Measurements from ENCODE around the gene SOX5.
"Not testable (repeated sequence)": the region's sequence is repeated elsewhere in the genome, so short reads cannot be mapped to it uniquely, and the experiment has no call there.

SOX5 gene

GRCh38 chr12:23831739-23832138 is 117.7 kb downstream of the SOX5 start:
- no peak for DNase-seq (ENCODE audit: low read depth)

DNA sequence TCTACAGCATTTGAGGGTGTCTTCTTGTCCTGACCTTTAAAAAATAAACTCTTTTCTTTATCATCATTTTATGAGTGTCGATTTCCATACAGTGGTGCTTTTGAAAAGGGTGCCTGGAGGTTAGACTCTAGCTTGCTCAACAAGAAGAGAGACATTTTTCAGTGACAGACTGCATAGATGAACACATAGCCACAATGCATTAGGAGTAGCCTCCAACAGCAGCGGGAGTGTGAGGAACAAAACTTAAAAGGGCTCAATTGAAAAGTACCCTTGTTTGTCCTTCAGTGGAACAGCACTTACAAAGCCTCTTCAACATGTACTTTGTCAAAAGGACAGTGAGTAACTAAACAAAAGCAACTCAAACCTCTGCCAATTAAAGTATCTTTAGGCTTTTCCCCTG is 119.3 kb downstream of the SOX5 start:
- no peak for DNase-seq (ENCODE audit: low read depth)

DNA sequence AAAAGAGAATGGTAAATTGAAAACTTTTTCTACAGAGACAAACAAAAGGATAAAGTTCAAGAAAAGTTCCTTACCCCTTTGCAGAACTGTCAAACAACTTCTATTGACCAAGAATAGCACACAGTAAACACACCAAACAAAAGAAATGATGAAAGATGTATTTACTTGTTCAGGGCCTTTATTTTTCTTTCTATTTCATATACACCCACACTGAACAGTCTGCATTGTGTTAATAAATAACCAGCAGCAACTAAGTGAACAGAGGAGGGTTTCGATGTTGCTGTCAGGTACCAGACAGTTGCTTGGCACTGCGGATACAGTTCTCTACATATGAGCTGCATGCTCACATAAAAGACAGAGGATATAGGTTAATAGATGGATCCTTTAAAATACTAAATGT is 122.1 kb downstream of the SOX5 start:
- no peak for DNase-seq (ENCODE audit: low read depth)

- not testable (repeated sequence) for DNase-seq (ENCODE audit: low read depth)
These were observed 124.3 kb downstream of the SOX5 start for GRCh38 chr12:23825124-23825523.

- DNase-seq (ENCODE audit: low read depth) = no peak
These were observed 125.1 kb downstream of the SOX5 start for GRCh38 chr12:23824358-23824757.

- not testable (repeated sequence) for DNase-seq (ENCODE audit: low read depth)
These were observed 126.6 kb downstream of the SOX5 start for GRCh38 chr12:23822883-23823282.

- no peak for DNase-seq (ENCODE audit: low read depth)
These were observed 132.1 kb downstream of the SOX5 start for GRCh38 chr12:23817345-23817744.

DNA sequence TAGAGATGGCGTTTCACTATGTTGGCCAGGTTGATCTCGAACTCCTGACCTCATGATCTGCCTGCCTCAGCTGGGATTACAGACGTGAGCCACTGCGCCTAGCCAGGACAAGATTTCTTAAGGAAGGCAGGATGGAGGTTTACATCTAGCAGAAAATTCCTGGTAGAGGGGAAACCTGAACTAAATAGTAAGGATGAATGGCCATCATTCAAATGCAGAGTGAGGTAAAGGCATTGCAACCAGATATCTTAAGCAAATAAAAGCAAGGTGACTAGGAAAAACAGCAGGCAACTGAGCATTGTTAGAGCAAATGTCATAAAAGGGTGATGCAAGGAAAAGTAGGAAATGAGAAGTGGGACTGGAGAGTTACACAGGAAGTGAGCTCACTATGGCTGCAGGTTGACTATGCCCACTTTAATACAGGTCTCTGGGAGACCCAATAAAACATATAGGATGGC is 133.0 kb downstream of the SOX5 start:
- DNase-seq (ENCODE audit: low read depth) = no peak

GRCh38 chr12:23815810-23816209 is 133.7 kb downstream of the SOX5 start:
- no peak for DNase-seq (ENCODE audit: low read depth)

DNA sequence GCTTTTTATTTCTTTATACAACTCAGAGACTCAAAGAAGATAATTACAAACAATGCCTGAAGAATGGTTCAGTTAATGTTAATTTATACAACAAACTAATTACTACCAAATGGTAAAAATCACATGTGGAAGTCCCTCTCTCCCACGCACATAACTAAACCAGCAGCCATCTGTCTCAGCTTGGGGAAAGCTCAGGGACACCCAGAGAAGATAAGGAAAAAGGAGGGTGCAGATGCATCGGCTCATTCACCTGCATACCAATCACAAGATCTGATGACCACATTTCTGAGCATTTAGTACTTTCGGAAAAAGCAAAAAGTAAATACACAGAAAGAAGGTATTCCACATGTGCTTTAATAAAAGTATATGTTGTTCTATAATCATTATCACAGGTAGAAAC is 136.3 kb downstream of the SOX5 start:
- DNase-seq (ENCODE audit: low read depth) = no peak

GRCh38 chr12:23810329-23810902 is 139.1 kb downstream of the SOX5 start:
- no peak for DNase-seq (ENCODE audit: low read depth)

- no peak for DNase-seq (ENCODE audit: low read depth)
These were observed 145.9 kb downstream of the SOX5 start for GRCh38 chr12:23803540-23803939.

GRCh38 chr12:23795494-23795893 is 154.0 kb downstream of the SOX5 start:
- DNase-seq (ENCODE audit: low read depth) = no peak

DNA sequence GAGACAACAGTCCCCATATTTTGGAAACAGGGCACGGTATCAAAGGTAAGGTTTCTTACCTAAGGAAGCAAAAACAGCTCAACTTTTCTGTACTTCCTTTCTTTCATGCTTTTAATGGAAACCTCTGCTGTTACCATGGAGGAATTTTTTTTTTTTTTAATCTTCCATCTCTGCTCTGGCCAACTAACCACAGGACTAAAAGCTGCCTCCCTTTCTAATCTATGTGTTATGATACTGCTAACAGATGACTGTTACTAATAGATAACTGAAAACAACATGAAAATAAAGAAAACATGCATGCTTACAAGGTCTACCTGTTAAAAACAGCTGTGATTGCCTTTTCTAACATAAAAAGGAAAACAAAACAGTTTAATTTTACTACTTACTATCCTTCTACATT is 168.4 kb downstream of the SOX5 start:
- no peak for DNase-seq (ENCODE audit: low read depth)

- DNase-seq (ENCODE audit: low read depth) = no peak
These were observed 174.3 kb downstream of the SOX5 start for GRCh38 chr12:23775208-23775607.

DNA sequence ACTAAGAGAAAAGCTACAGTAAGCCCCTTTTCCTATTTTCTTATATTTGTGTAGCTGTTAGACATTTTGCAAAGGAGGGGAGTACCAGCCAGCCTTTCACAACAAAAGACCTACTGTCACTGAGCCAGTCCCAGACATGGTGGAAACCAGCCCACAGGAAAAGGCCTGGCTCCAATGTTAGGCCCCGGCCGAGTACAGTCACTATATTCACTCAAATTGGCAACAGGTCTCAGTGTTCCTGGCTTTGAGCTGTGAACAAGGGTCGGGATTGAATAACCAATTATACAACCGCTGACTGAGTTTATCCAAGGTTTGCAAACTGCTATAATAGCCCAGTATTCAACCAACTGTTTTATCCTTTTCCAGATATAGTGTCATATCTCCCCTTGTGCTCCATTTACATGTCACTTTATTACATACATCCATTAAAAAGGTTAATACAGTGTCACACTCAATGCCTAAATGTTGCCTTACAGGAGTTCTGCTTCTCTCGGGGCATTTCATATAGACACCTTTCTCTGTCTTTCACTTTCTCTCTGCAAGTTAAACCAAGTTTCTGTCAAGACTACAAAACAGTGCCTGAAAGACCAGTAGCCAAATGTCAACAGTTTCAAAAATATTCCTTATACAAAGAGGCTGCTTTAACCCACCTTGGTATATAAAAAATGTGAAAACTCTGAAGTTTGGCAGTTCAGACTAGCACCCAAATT is 178.1 kb downstream of the SOX5 start:
- no peak for DNase-seq (ENCODE audit: low read depth)

- DNase-seq (ENCODE audit: low read depth) = no peak
These were observed 179.1 kb downstream of the SOX5 start for GRCh38 chr12:23770202-23770938.

DNA sequence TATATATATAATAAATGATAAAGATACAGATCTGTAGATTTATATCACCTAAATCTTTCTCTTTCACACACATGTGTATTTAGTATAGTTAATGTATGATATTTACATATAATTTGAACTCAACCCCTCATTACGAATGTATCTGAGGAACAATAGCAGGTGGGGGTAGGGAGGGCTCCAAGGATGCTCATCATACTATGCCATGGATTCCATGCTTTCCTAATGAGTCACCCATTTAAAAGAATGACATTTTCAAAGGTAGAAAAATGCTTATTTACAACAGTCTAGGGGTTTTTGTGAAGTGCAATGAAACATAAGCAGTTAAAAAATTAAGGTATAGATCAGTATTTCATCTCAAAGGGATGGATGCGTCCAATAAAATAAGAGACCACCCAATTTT is 181.6 kb downstream of the SOX5 start:
- DNase-seq (ENCODE audit: low read depth) = no peak

- no peak for DNase-seq (ENCODE audit: low read depth)
These were observed 185.7 kb downstream of the SOX5 start for GRCh38 chr12:23763724-23764123.

DNA sequence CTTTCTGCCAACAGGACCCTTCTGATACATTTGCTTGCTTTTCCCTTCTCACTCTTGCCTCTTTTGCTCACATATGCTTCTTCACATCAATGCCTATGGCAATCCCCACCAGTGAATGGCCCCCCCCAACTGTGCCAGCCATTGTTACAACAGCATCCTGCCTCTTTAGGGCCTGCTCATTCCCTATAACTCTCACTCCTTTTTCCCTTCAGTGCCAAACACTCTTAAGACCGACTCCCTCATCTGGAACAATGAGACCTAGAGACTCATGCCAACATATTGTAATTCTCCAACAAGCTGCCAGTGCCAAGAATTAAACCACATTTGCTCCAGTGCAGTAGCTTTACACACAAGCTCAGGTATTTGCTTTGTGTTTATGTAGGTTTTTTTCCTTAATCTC is 189.0 kb downstream of the SOX5 start:
- no peak for DNase-seq (ENCODE audit: low read depth)

DNA sequence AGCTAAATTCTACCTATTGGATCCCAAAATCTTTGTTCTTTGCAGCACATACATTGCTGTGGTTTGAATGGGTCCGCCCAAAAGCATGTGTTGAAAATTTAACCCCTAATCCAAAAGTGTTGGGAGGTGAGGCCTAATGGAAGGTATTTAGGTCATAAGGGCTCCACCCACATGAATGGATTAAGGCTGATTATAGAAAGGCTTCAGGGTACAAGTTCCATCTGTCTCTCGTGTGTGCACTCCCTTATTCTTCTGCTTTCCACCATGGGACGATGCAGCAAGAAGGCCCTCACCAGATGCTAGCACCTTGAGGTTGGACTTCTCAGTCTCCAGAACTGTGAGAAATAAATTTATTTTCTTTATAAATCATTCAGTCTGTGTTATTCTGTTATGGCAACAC is 190.9 kb downstream of the SOX5 start:
- no peak for DNase-seq (ENCODE audit: low read depth)

DNA sequence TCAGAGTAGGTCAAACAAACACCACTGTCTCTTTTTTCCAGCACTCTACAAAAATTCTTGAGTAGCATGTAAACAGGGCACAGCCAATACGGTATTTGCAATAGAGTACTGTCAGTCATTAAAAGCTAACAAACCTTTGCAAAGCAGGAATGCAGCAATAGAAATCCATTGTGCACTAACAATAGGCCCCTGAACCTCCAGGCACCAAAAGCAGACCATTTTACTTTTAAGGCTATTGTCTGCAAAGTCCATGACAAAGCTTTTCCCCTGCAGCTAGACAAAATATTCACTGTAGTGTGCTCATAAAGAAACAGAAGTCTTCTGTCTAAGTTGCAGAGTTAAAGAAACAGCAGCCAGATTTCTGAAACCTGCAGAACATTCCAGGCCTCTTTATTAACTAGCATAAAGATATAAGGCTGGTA is 191.9 kb downstream of the SOX5 start:
- no peak for DNase-seq (ENCODE audit: low read depth)

DNA sequence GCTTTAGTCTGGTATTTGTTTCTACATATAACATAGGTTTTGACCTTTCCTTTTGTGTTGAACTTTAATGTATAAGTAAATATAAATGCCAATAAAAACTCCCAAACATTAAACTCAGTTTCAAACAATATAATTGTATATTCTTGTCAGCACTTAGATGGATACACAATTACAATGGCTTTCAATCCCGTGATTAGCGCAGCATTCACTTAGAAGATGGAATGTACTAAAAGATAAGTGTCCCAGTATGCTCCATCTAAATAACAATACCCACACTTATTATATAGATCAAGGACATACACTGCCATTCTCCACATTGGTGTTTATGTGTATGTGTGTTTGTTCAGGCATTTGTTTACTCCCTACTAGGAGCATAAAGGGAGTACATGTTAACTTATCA is 193.1 kb downstream of the SOX5 start:
- DNase-seq (ENCODE audit: low read depth) = no peak
